ENCODE data around the gene FAM20C. TPM values are rescaled to one million over a fixed set of nuclear protein-coding genes. Genes with fewer than 3 reads are reported as not detected.

The FAM20C gene
- total and polyA plus RNA-seq, 2 of the 8 experiments (the other 6 are each of a cell fraction or from before 2014, with no cell fraction given), result 9.5 to 34.8 TPM

DNA sequence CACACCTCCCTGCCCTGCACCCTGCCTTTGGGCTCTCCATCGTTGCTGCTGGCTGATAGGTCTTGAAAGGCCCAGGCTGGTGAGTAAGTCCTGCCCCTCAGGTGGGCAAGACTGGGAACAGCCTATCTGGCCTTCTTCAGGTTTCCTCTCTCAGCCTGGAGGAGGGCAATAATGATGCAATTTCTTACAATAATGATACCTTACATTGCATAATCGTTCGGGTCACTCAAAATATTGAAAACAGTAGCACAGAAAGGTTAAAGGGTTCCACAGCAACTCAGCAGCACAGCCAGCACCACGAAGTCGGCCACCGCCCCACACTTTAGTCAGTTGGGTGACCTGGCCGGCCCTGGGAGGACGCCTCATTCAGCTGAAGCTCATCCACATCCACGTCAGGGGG is 16.0 kb upstream of the FAM20C start:
- no peak overlapping the region for H2AFZ ChIP-seq (ENCODE audit: low read length)
- H2BK20ac ChIP-seq (ENCODE audit: low read length), result no peak overlapping the region
- no peak overlapping the region; the same call in 1 of the 2 replicates for H2BK5ac ChIP-seq (ENCODE audit: low read depth, low read length)
- ChIA-PET POLR2A (ENCODE audit: partially characterized antibody) (interaction anchor here (1.4 kb wide), 1 partner anchor 18 kb away, joined by 4 read pairs; no protein-coding TSS in a partner anchor), CTCF (ENCODE audit: partially characterized antibody) (interaction anchor here (0.6 to 0.9 kb wide), 2 partner anchors 14 to 64 kb away, joined by 3 read pairs; no protein-coding TSS in a partner anchor)
- no peak overlapping the region for H3K56ac ChIP-seq (replicated peaks; ENCODE audit: insufficient read length, low read depth, low read length)
- H3K4me1 ChIP-seq (replicated peaks in 1 of 4; ENCODE audit: control insufficient read depth in 3 of 4, insufficient read depth in 4 of 4, low read length in 3 of 4), result no peaks in the 10 kb centered on the region
- no peak overlapping the region for H2BK12ac ChIP-seq (ENCODE audit: low read depth, low read length)
- H3K23ac ChIP-seq (ENCODE audit: insufficient read length), result no peak overlapping the region
- no peak overlapping the region for H3K4ac ChIP-seq (replicated peaks; ENCODE audit: insufficient read length, low read depth, low read length)
- no peaks in the 10 kb centered on the region for H3K9me3 ChIP-seq (ENCODE audit: insufficient read depth in 2 of 2, low read depth in 1 of 2, low read length in 1 of 2)
- peak overlapping the region; percentile 7 for H4K91ac ChIP-seq (replicated peaks; ENCODE audit: insufficient read length, low read length)
- FAIRE-seq (no peak), DNase-seq (ENCODE audit: low read depth in 1 of 2, low spot score in 2 of 2) (no peak)
- H4K5ac ChIP-seq (ENCODE audit: insufficient read length, low read depth, low read length), result no peak overlapping the region
- H3K27ac ChIP-seq (ENCODE audit: low read depth, low read length), result no peak overlapping the region
- no peaks in the 10 kb centered on the region for H3K79me2 ChIP-seq (ENCODE audit: control insufficient read depth in 1 of 2, insufficient read depth in 2 of 2, low read length in 2 of 2)
- peaks cover 0 to 2% of the 10 kb centered on the region in 2 experiments for H4K20me1 ChIP-seq (replicated peaks in 1 of 2; ENCODE audit: control insufficient read depth in 1 of 2, insufficient read depth in 2 of 2, low read length in 2 of 2)
- H3K9ac ChIP-seq (replicated peaks in 1 of 4; ENCODE audit: extremely low read depth in 1 of 4, low read depth in 3 of 4, low read length in 3 of 4), result no peak overlapping the region
- no peak overlapping the region for H3K4me3 ChIP-seq (ENCODE audit: extremely low read depth in 1 of 4, insufficient read depth in 2 of 4, low read depth in 3 of 4, low read length in 4 of 4)
- H3K4me2 ChIP-seq (ENCODE audit: insufficient read depth in 1 of 2, low read depth in 2 of 2, low read length in 2 of 2), result no peak overlapping the region
- 92% methylated on average over 9 of the region's 9 CpGs; no CpG with 5 or more reads in 1 of the 2 experiments for WGBS, 2 experiments (ENCODE audit: extremely low coverage in 1 of 2, insufficient coverage in 1 of 2, insufficient read length in 1 of 2, insufficient replicate concordance in 2 of 2, low coverage in 1 of 2, low lambda C conversion rate in 2 of 2, missing lambda C conversion rate in 1 of 2)
- H3K36me3 ChIP-seq (ENCODE audit: control insufficient read depth in 2 of 4, insufficient read depth in 4 of 4, low read length in 3 of 4), result no peaks in the 10 kb centered on the region
- H3K14ac ChIP-seq (ENCODE audit: insufficient read length), result no peak overlapping the region
- H2BK15ac ChIP-seq (ENCODE audit: low read length), result no peak overlapping the region
- no peak overlapping the region for H2BK120ac ChIP-seq (replicated peaks; ENCODE audit: low read depth, low read length)
- no peaks in the 10 kb centered on the region for H3K23me2 ChIP-seq (ENCODE audit: low read depth, low read length)
- no peaks in the 10 kb centered on the region for H3K79me1 ChIP-seq (ENCODE audit: low read depth, low read length)
- H2AK5ac ChIP-seq (ENCODE audit: low read depth, low read length), result no peak overlapping the region
- H3K27me3 ChIP-seq (replicated peaks in 1 of 4; ENCODE audit: control insufficient read depth in 3 of 4, extremely low read depth in 1 of 4, insufficient read depth in 3 of 4, low read length in 3 of 4), result no peaks in the 10 kb centered on the region; a peak in 1 of 7 replicates
- no peak overlapping the region for H3K18ac ChIP-seq (ENCODE audit: extremely low read depth, low read length)
- H4K8ac ChIP-seq (ENCODE audit: extremely low read depth, insufficient read depth, low read length), result no peak overlapping the region
- TF ChIP-seq YY1 (IDR thresholded peaks at IDR 0.05; ENCODE audit: low read depth, low read length) (no peak), JUN (IDR thresholded peaks at IDR 0.05; ENCODE audit: low read depth, low read length) (no peak), TAF1 (IDR thresholded peaks at IDR 0.05; ENCODE audit: low read depth, low read length) (no peak), GABPA (IDR thresholded peaks at IDR 0.05; ENCODE audit: borderline replicate concordance, insufficient read depth, low read length) (no peak), CBX5 (IDR thresholded peaks at IDR 0.05; ENCODE audit: low read depth, low read length) (no peak), SRF (IDR thresholded peaks at IDR 0.05; ENCODE audit: low read depth, low read length) (no peak), BRCA1 (IDR thresholded peaks at IDR 0.05; ENCODE audit: low read depth, low read length) (no peak), MAFK (IDR thresholded peaks at IDR 0.05; ENCODE audit: low read depth, low read length) (no peak), EP300 (IDR thresholded peaks at IDR 0.05; ENCODE audit: borderline replicate concordance in 1 of 2, low read depth in 2 of 2, low read length in 2 of 2) (no peak), BCL11A (IDR thresholded peaks at IDR 0.05; ENCODE audit: low read depth in 2 of 2, low read length in 2 of 2) (no peak), NANOG (IDR thresholded peaks at IDR 0.05; ENCODE audit: insufficient read depth, low read depth, low read length, poor library complexity, severe bottlenecking) (no peak), HDAC2 (IDR thresholded peaks at IDR 0.05; ENCODE audit: borderline replicate concordance in 1 of 2, low read depth in 2 of 2, low read length in 2 of 2) (no peak)
- TF ChIP-seq, protein P1, sequence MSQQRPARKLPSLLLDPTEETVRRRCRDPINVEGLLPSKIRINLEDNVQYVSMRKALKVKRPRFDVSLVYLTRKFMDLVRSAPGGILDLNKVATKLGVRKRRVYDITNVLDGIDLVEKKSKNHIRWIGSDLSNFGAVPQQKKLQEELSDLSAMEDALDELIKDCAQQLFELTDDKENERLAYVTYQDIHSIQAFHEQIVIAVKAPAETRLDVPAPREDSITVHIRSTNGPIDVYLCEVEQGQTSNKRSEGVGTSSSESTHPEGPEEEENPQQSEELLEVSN (IDR thresholded peaks at IDR 0.05), result no peak
